GM21528 (cell line): ENCODE data around the gene CHST7.
A peak's percentile ranks its signal among the peaks of the same experiment; 100 is the strongest.

ENCODE experiments used
- ATAC-seq: cut with Tn5 transposase; IDR thresholded peaks from one replicate; pipeline ENCODE4 v1.9.1; 2021; ENCODE audit warnings: mild to moderate bottlenecking, moderate library complexity; ENCODE audit not compliant: unreplicated experiment, low FRiP score

CHST7 gene

DNA sequence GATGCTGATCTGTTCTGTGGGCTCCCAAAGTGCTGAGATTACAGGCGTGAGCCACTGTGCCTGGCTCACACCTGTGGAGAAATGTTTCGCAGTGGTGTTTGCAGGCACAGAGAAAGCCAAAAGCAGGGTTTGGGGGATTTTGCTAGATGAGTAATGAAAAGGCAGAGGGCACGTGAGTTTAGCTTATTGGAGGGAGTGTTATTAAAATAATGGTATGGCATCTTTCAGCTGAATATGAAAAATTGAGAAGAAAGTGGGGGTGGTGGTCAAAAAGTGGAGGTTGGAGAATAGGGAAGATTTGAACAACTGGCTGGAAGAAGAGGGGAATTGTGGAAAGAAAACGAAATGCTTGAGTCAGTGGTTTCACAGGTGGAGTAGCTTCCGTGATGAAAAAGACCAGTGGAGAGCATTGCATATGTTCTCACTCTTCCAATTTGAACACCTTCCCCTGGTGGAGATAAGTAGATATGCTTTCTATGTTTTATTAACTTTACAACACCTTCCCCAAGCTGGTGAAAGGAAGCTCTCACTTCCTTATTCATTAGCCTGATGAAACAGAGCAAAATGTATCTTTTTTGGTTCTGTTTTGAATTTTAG lies 1.1 kb upstream of the CHST7 start:
- peak; percentile 35 for ATAC-seq

DNA sequence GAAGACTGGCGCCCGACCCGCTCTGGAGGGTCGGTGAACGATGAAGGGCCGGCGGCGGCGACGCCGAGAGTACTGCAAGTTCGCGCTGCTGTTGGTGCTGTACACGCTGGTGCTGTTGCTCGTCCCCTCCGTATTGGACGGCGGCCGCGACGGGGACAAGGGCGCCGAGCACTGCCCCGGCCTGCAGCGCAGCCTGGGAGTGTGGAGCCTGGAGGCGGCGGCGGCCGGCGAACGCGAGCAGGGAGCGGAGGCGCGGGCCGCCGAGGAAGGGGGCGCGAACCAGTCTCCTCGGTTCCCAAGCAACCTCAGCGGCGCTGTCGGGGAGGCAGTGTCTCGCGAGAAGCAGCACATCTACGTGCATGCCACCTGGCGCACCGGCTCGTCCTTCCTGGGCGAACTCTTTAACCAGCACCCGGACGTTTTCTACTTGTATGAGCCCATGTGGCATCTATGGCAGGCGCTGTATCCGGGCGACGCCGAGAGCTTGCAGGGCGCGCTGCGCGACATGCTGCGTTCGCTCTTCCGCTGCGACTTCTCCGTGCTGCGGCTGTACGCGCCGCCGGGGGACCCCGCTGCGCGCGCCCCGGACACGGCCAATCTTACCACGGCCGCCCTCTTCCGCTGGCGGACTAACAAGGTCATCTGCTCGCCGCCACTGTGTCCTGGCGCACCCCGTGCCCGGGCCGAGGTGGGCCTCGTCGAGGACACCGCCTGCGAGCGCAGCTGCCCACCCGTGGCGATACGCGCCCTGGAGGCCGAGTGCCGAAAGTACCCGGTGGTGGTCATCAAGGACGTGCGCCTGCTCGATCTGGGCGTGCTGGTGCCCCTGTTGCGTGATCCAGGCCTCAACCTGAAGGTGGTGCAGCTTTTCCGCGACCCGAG lies 568 bp downstream of the CHST7 start:
- ATAC-seq = peak; percentile 39

DNA sequence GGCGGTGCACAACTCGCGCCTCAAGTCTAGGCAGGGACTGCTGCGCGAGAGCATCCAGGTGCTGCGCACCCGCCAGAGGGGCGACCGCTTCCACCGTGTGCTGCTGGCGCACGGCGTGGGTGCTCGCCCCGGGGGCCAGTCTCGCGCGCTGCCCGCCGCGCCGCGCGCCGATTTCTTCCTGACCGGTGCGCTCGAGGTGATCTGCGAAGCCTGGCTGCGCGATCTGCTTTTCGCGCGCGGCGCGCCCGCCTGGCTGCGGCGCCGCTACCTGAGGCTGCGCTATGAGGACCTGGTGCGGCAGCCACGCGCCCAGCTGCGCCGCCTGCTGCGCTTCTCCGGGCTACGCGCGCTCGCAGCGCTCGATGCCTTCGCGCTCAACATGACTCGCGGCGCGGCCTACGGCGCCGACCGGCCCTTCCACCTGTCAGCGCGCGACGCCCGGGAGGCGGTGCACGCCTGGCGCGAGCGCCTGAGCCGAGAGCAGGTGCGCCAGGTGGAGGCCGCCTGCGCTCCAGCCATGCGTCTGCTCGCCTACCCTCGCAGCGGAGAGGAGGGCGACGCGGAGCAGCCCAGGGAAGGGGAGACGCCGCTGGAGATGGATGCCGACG lies 1.3 kb downstream of the CHST7 start:
- ATAC-seq = peak; percentile 15

DNA sequence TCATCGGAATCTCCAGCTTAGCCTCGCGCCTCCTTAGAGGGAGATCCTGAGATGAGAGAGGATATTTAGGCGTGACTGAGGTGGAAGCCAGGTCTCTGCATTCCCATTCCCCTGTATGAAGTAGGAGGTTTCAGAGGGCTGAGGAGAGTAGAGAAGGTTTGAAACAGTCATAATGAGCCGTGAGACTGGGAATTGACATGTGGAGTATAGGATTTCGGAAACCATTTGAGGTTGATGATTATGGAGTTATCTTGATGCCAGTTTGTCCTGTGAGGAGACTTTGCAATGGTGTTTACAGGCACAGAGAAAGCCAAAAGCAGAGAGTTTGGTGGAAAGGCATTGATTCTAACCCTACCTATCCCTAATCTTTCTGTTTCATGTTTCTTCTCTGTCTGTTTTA lies 2.0 kb downstream of the CHST7 start:
- ATAC-seq = no peak

DNA sequence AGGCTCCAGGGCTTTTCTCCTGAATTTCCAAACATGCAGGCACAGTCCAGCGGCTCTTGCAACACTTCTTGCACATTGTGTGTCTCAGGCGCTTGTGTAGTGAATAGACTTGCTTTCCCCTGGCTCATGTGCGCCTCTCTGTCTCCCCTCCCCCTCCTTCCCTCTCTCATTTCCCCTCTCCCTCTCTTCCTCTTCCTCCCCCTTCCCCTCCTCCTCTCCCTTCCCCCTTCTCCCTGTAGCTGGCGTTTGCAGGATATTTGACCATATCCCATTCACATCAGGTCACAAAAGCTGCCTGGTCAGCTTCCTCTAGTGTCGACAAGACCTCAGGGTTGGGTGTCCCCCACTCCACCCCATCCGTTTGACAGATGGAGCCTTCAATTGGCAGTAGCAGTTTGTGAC lies 2.4 kb downstream of the CHST7 start:
- no peak for ATAC-seq

DNA sequence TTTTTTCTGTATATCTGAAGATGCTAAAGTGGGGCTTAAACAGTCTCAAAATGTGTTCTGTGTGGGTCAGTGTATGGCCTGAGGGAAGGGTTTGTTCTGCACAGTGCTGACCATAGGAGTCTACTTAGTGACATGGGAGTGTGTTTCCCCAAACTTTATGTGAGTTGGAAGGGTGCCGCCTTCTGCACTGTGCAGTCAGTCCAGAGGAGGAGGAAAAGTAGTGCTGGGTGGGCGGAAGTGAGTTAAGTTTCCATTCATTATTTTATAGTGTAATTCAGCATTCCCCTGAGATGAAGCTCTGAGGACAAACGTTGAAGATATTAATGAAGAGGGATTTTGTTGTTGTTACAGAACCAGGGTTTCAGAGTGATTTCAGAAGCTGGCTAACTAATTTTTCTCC lies 2.9 kb downstream of the CHST7 start:
- no peak for ATAC-seq

DNA sequence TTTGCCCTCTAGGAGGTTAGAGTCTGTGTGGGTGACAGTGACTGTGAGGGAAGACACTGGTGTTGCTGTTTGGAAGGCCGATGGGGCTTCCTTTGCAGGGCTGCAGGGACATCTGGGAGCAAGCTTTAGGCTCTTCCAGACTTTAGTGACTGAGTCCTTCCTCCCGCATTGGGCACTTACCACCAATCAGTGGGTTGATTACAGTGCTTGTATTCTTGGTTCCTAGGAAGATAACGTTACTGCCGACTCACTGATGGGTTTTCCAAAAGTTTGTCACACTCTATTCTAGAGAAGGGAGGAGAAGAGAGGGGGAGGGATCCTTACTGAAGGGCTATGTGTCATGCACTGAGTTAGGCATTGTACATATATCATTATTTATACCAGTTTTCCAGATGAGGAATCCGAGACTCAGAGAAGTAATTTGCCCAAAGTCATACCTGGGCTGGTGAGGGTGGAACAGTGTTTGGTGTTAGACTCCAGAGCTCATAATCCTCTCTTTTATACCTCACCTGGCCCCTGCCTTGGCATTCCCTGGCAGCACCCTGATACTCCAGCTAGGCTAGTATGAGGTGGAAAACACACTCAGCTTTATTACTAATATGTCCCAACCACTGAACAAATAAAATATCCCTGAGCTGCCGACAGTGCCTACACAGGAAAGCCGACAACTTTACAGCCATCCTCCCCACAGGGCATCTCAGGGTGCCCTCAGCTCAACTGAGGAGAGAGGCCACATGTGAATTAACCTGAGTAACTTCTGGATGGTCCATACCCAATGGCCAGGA lies 3.8 kb downstream of the CHST7 start:
- no peak for ATAC-seq

DNA sequence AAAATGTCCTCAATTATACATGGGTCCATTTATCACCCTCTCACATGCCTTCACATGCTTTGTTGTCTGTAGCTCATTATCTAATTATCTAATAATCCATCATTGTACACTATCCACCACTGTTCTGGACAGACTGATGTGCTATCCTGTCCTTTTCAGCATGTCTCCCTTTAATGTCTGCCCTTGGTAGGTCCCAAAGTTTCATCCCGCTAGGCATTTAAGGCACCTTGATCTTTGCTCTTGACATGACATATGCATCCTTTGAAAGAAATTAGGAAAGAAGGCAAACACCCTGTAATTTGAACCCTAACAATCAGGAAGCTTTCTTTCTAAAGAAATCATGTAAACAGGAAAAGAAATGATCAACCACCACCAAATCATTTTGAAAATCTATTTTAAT lies 5.7 kb downstream of the CHST7 start:
- no peak for ATAC-seq

DNA sequence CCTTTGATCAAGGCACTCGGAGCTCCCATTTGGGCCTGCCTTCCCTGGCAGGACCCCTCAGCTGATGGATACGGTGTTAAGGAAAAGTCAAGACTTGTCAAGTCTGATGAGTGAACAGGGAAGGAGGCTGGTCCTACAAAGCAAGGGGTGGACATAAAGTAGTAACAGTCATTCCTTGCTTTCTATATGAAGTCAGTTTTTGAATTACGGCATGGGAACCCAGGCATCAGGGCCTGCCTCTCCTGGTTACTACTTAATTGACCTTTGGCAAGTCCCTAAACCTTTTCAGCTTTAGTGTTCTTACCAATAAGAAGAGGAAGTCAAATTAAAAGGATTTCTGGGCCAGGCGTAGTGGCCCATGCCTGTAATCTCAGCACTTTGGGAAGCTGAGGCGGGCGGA lies 7.0 kb downstream of the CHST7 start:
- no peak for ATAC-seq

DNA sequence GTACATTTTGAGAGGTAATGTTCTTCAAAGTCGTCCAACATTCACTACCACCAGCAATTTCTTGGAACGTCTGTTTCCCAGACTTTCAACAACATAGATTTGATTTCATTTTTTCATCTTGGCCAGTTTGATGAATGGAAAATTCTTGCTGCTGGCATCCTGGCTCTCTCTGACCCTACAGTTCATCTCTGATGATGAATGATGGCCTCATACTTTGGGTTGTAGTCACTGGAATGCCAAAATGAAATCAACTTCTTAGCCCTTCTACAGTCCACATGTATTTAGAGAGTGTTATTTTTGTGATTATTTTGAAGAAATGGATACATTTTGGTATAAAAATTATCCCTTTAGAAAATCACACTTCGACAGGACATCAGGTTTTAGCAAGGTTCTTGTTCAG lies 8.8 kb downstream of the CHST7 start:
- no peak for ATAC-seq

DNA sequence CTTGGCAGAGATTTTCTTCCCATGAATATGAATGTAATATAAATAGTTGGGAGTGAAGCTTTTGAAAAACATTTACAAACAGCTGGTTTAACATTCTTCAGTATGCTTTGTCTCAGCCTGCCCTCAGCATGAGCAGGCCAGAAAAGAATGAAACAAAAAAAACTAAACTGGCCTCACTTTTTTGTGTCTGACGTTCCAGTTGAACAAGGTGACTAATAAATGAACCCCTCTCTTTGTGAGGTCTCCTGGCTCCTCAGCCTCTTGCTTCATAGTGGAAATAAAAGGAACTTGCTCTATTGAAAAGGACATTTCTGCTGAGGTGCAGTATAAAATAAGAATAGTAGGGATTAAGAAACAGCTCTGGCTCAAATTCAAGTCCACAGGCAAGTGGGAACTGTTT lies 9.4 kb downstream of the CHST7 start:
- no peak for ATAC-seq

DNA sequence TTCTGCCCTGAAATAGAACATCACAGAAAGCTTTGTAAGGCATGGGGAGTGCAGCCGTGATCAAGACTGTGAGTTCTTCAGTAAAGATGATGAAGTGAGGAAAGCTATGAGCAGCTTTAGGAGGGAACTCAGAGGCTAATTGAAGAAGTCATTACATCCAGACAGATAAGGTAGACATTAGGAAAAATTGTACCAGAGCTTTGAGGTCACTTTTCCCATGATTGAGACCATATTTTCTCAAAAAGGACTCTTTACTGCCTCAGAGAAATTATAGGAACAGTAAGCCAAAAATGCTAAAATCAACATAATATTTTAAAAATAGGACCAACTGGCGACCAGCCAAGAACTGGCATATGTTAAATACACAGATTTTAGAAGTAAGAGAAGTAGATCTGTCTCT lies 11.2 kb downstream of the CHST7 start:
- ATAC-seq = no peak

DNA sequence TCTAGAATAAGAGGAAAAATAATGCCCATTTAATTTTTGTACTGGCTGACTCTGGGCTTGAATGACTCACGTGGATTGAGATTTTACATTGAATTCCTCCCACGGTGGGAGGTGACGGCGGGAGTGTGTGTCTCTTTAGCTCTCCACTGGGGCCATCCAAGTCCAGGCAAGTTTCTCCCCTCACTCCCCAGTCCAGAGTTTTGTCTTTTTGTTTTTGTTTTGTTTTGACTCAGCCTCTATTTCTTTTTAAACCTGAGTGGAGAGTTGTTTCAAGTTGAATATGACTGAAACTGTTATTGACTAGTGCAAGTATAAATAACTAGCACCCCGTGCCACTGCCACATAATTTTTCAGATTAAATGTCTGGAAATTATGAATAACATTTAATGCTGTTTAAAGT lies 13.6 kb downstream of the CHST7 start:
- ATAC-seq = no peak

DNA sequence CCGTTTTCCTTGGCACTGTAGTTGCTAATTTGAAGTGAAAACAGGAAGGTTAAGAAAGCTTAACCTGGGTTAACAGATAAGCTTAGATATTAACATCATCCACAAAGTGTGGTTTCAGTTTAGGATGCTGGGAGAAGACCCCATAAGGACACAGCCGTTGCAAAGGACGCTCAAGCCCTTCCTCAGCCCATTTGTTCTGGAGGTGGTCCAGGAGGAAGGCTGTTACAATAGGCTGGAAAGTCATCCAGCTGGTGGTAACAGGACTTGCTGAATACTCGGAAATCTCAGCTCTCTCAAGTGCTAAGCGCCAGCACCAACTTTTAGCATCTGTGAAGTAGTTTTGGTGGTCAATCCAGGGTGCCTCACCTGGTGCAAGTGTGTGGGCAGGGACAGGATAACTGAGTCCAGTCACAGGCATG lies 14.2 kb downstream of the CHST7 start:
- no peak for ATAC-seq

DNA sequence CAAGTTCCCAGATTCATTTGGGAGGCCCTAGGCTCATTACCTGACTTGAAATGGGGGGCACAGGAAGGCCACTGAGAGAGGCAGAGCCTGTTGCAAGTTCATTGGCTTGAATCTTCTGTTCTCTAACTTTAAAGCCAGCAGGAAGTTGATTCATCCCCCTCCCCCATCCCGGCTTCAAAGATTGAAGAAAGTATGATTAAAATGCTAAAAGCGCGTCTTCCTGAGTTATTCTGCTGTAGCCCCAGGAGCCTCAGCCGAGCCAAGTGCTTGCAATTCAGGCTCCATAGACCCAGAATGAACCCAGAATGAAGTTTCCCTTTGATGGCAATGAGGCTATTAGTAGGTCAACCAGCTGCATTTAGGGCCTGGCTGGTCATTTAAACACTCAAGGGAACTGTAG lies 14.7 kb downstream of the CHST7 start:
- ATAC-seq = no peak

DNA sequence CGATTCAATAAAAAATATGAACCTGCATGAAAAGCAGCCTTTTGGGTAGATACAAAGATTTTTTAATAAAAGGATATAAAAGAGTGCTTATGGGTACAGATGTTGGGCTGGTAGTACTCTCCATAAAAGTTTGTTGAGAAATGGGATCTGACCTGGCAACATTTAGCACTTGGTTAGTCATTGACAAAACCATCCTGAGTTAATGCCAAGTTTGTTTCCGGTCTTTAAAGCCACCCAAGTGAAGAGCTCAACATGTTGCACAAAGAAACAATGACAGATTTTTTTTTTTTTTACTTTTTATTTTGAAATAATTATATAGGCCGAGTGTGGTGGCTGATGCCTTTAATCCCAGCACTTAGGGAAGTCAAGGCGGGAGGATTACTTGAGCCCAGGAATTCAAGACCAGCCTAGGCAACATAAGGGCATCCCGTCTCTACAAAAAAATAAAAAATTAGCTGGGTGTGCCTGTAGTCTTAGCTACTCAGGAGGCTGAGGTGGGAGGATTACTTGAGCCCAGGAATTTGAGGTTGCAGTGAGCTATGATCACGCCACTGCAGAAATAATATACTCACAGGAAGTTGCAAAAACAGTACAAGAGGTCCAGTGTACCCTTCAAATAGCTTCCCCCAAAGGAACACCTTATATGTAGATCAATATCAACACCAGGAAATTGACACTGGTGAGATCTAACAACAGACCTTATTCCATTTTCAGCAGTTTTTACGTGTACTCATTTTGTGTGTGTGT lies 16.6 kb downstream of the CHST7 start:
- no peak for ATAC-seq

DNA sequence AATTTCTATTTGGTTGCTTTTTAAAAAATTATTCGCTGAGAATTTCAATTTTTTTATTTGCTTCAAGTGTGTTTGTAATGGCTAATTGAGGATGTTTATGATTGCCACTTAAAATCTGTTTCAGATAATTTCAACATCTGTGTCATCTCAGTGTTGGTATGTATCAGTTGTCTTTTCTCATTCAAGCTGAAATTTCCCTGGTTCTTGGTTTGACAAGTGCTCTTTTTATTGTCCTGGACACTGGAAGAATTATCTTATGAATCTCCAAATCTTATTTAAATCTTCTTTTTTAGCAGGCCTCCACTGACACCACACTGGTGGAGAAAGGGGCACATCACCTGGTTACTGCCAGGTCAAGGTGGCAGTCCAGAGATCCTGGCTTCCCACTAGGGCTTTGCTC lies 21.5 kb downstream of the CHST7 start:
- no peak for ATAC-seq

DNA sequence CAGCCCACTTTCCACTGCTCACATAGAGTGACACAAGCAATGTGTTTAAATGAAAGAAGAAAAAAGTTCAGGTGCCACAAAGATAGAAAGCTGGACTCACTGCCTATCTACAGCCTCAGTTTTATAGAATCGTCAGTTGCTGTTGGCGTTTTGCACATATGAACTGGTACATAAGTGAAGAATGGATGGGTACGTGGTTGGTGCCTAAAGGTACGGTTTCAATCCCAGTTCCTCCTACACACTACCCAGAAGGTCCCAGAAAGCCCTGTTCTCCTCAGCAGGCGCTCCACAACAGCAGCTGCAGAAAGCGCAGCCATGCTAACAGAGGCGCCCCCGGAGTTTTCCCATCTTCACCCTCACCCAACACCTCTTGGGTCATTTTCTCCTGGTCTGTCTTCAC lies 23.6 kb downstream of the CHST7 start:
- ATAC-seq = no peak

DNA sequence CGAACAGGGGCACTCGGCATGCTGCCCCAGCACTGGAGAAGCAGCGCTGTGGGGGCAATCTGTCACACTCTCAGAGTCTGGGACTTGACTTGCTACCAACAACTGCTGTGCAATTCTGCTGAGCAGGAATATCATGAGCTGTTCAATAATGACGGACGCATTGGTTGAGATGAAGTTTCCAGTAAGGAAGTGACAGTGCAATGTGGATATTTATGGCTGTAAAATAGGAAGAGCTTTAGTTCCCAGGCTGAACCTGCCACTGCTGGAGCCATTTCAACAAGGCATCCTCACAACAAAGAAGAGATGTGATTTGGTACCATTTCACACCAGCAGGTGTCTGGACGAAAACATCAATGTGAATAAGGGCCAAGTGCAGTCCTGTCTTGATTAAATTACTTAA lies 24.2 kb downstream of the CHST7 start:
- ATAC-seq = no peak

DNA sequence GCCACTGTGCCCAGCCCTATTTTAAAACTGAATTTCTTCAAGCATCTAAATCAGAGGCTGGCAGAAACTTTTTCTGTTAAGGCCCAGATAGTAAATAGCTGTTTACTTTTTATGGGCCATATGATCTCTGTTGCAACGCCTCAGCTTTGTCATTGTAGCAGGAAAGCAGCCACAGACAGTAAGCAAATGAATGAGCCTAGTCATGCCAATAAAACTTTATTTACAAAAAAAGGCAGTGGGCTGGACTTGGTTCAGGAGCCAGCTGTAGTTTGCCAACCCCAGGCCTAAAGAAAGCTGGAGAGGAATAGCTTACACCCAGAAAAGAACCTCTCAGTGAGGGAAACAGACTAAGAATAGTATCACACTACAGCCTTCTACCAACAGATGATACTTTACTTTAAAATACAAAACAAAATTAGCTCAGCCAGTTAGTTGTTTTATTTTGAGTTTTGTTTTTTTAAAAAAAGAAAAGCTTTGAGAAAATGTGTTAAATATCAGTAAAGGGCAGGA lies 25.5 kb downstream of the CHST7 start:
- no peak for ATAC-seq
